ENCODE results near the gene TALDO1. TPM values are rescaled to one million over a fixed set of nuclear protein-coding genes. Genes with fewer than 3 reads are reported as not detected.

TALDO1 gene
- total and polyA plus RNA-seq, 10 of the 15 experiments (the other 5 are each of a cell fraction or from before 2014, with no cell fraction given): 121 to 302 (median 182) TPM

DNA sequence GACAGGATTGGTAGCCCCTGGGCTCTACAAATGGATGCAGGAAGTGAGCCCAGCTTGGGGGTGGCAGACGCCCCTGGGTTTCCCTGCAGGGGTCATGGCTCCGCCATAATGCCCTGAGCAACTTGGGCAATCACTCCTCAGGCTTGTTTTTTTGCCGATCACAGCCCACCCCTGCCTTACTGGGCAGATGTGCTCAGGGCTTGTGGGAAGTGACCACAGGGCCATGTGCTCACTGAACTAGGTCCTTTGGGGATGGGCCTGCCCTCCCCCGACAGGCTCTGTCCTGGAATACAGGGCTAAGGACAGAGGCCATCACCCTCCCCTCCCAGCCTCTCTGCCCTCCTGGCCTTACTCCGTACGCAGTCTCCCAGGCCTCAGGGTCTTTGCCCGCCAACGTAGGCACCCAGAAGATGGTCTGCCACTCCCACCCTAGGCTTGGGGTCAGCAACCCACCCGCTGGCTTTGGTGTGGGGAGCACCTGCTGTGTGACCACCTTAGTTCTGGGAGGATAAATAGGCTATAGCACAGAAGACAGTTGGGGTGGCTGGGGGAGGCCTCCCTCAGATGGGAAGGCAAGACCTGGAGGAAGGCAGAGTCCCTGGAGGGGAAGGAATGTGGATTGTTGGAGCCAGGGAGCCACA is 66.3 kb downstream of the TALDO1 start (continued):
- TF ChIP-seq, protein P1, sequence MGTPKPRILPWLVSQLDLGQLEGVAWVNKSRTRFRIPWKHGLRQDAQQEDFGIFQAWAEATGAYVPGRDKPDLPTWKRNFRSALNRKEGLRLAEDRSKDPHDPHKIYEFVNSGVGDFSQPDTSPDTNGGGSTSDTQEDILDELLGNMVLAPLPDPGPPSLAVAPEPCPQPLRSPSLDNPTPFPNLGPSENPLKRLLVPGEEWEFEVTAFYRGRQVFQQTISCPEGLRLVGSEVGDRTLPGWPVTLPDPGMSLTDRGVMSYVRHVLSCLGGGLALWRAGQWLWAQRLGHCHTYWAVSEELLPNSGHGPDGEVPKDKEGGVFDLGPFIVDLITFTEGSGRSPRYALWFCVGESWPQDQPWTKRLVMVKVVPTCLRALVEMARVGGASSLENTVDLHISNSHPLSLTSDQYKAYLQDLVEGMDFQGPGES (IDR thresholded peaks at IDR 0.05): no peak
- TF ChIP-seq KLF5 (IDR thresholded peaks at IDR 0.05; ENCODE audit: partially characterized antibody): no peak
- TF ChIP-seq ATF7 (IDR thresholded peaks at IDR 0.05; ENCODE audit: low read depth): no peak
- peak; percentile 70; the same call in 1 of the 2 replicates for TF ChIP-seq SMAD5 (IDR thresholded peaks at IDR 0.05; ENCODE audit: low read depth)
- no peak for TF ChIP-seq CBX5 (IDR thresholded peaks at IDR 0.05; ENCODE audit: low read depth)
- no peak for TF ChIP-seq TAF1 (IDR thresholded peaks at IDR 0.05; ENCODE audit: borderline replicate concordance, low read depth, low read length)
- TF ChIP-seq, protein P2, sequence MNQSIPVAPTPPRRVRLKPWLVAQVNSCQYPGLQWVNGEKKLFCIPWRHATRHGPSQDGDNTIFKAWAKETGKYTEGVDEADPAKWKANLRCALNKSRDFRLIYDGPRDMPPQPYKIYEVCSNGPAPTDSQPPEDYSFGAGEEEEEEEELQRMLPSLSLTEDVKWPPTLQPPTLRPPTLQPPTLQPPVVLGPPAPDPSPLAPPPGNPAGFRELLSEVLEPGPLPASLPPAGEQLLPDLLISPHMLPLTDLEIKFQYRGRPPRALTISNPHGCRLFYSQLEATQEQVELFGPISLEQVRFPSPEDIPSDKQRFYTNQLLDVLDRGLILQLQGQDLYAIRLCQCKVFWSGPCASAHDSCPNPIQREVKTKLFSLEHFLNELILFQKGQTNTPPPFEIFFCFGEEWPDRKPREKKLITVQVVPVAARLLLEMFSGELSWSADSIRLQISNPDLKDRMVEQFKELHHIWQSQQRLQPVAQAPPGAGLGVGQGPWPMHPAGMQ (IDR thresholded peaks at IDR 0.05; ENCODE audit: borderline replicate concordance): no peak
- TF ChIP-seq BACH1 (IDR thresholded peaks at IDR 0.05; ENCODE audit: borderline replicate concordance): peak; percentile 51; the same call in 1 of the 2 replicates
- TF ChIP-seq BRCA1 (IDR thresholded peaks at IDR 0.05; ENCODE audit: low read depth, low read length): no peak
- no peak for TF ChIP-seq IRF4 (IDR thresholded peaks at IDR 0.05; ENCODE audit: low read depth, low read length)
- TF ChIP-seq ZNF207 (IDR thresholded peaks at IDR 0.05; ENCODE audit: borderline replicate concordance): no peak
- TF ChIP-seq, protein P3, sequence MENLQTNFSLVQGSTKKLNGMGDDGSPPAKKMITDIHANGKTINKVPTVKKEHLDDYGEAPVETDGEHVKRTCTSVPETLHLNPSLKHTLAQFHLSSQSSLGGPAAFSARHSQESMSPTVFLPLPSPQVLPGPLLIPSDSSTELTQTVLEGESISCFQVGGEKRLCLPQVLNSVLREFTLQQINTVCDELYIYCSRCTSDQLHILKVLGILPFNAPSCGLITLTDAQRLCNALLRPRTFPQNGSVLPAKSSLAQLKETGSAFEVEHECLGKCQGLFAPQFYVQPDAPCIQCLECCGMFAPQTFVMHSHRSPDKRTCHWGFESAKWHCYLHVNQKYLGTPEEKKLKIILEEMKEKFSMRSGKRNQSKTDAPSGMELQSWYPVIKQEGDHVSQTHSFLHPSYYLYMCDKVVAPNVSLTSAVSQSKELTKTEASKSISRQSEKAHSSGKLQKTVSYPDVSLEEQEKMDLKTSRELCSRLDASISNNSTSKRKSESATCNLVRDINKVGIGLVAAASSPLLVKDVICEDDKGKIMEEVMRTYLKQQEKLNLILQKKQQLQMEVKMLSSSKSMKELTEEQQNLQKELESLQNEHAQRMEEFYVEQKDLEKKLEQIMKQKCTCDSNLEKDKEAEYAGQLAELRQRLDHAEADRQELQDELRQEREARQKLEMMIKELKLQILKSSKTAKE (IDR thresholded peaks at IDR 0.05; ENCODE audit: low read depth, poor library complexity, severe bottlenecking): no peak
- TF ChIP-seq NFIC (IDR thresholded peaks at IDR 0.05; ENCODE audit: low read depth, low read length): peak; percentile 18; the same call in 1 of the 2 replicates

Small RNA genes within 50 kb of the gene (small RNA-seq; reads per million reads assigned to genes)
- not detected for gene SNORA52

Other genes with a start within 250 kb of the TALDO1 start
Only the 7 nearest of the 25 such genes appear.
- gene DEAF1, start 52.2 kb upstream of the TALDO1 start, total RNA-seq (2014; rRNA removed): 47.6 and 48.6 TPM in 2 replicates
- gene DEAF1, start 52.2 kb upstream of the TALDO1 start, total RNA-seq (2014; rRNA removed; fragmentation: Illumina TruSeq; extraction: Trizol): 21.2 and 23.0 TPM in 2 replicates
- 51.3 and 57.1 TPM in 2 replicates for gene DEAF1, start 52.2 kb upstream of the TALDO1 start, total RNA-seq (2021)
- gene DEAF1, start 52.2 kb upstream of the TALDO1 start, polyA plus RNA-seq (2011; rRNA removed): 10.2 and 21.6 TPM in 2 replicates
- gene DEAF1, start 52.2 kb upstream of the TALDO1 start, polyA plus RNA-seq (2014; fragmentation: Illumina TruSeq; extraction: Trizol): 4.4 and 17.1 TPM in 2 replicates
- gene DEAF1, start 52.2 kb upstream of the TALDO1 start, polyA plus RNA-seq (2014; fragmentation: Nextera tagmentation; extraction: Ambion mirVana): 1 to 10 TPM in 1 of 2 experiments, under 1 TPM in 1; 0.68 to 5.5 TPM
- 43.7 and 51.5 TPM in 2 replicates for gene DEAF1, start 52.2 kb upstream of the TALDO1 start, polyA plus RNA-seq (2014; rRNA removed)
- gene DEAF1, start 52.2 kb upstream of the TALDO1 start, polyA plus RNA-seq (2016; fragmentation: Nextera tagmentation; extraction: Ambion mirVana): 10 to 100 TPM; 28.8 to 41.0 TPM
- 21.9 and 22.1 TPM in 2 replicates for gene TMEM80, start 51.6 kb upstream of the TALDO1 start, total RNA-seq (2014; rRNA removed)
- 11.6 and 11.9 TPM in 2 replicates for gene TMEM80, start 51.6 kb upstream of the TALDO1 start, total RNA-seq (2014; rRNA removed; fragmentation: Illumina TruSeq; extraction: Trizol)
- 16.5 and 19.5 TPM in 2 replicates for gene TMEM80, start 51.6 kb upstream of the TALDO1 start, total RNA-seq (2021)
- 30.7 and 36.6 TPM in 2 replicates for gene TMEM80, start 51.6 kb upstream of the TALDO1 start, polyA plus RNA-seq (2011; rRNA removed)
- 8.0 and 14.9 TPM in 2 replicates for gene TMEM80, start 51.6 kb upstream of the TALDO1 start, polyA plus RNA-seq (2014; fragmentation: Illumina TruSeq; extraction: Trizol)
- gene TMEM80, start 51.6 kb upstream of the TALDO1 start, polyA plus RNA-seq (2014; fragmentation: Nextera tagmentation; extraction: Ambion mirVana): 1 to 10 TPM; 6.7 to 8.8 TPM
- 28.3 and 29.8 TPM in 2 replicates for gene TMEM80, start 51.6 kb upstream of the TALDO1 start, polyA plus RNA-seq (2014; rRNA removed)
- gene TMEM80, start 51.6 kb upstream of the TALDO1 start, polyA plus RNA-seq (2016; fragmentation: Nextera tagmentation; extraction: Ambion mirVana): 10 to 100 TPM; 28.4 to 30.9 TPM
- 11.5 and 12.5 TPM in 2 replicates for gene EPS8L2, start 41.2 kb upstream of the TALDO1 start, total RNA-seq (2014; rRNA removed)
- gene EPS8L2, start 41.2 kb upstream of the TALDO1 start, total RNA-seq (2014; rRNA removed; fragmentation: Illumina TruSeq; extraction: Trizol): 3.1 and 5.1 TPM in 2 replicates
- 10.8 and 13.4 TPM in 2 replicates for gene EPS8L2, start 41.2 kb upstream of the TALDO1 start, total RNA-seq (2021)
- gene EPS8L2, start 41.2 kb upstream of the TALDO1 start, polyA plus RNA-seq (2011; rRNA removed): 4.4 and 7.7 TPM in 2 replicates
- 2.9 and 4.0 TPM in 2 replicates for gene EPS8L2, start 41.2 kb upstream of the TALDO1 start, polyA plus RNA-seq (2014; fragmentation: Illumina TruSeq; extraction: Trizol)
- gene EPS8L2, start 41.2 kb upstream of the TALDO1 start, polyA plus RNA-seq (2014; fragmentation: Nextera tagmentation; extraction: Ambion mirVana): 1 to 10 TPM in 1 of 2 experiments, under 1 TPM in 1; 0.76 to 2.9 TPM
- 11.8 and 15.3 TPM in 2 replicates for gene EPS8L2, start 41.2 kb upstream of the TALDO1 start, polyA plus RNA-seq (2014; rRNA removed)
- 10 to 100 TPM; 13.9 to 20.0 TPM for gene EPS8L2, start 41.2 kb upstream of the TALDO1 start, polyA plus RNA-seq (2016; fragmentation: Nextera tagmentation; extraction: Ambion mirVana)
- 19.0 and 28.2 TPM in 2 replicates for gene GATD1, start 30.0 kb downstream of the TALDO1 start, total RNA-seq (2014; rRNA removed)
- 16.3 and 20.3 TPM in 2 replicates for gene GATD1, start 30.0 kb downstream of the TALDO1 start, total RNA-seq (2014; rRNA removed; fragmentation: Illumina TruSeq; extraction: Trizol)
- 59.7 and 62.3 TPM in 2 replicates for gene GATD1, start 30.0 kb downstream of the TALDO1 start, total RNA-seq (2021)
- 11.8 and 17.0 TPM in 2 replicates for gene GATD1, start 30.0 kb downstream of the TALDO1 start, polyA plus RNA-seq (2011; rRNA removed)
- gene GATD1, start 30.0 kb downstream of the TALDO1 start, polyA plus RNA-seq (2014; fragmentation: Illumina TruSeq; extraction: Trizol): 4.3 and 18.5 TPM in 2 replicates
- gene GATD1, start 30.0 kb downstream of the TALDO1 start, polyA plus RNA-seq (2014; fragmentation: Nextera tagmentation; extraction: Ambion mirVana): 1 to 10 TPM; 1.2 to 3.3 TPM
- gene GATD1, start 30.0 kb downstream of the TALDO1 start, polyA plus RNA-seq (2014; rRNA removed): 85.8 and 92.6 TPM in 2 replicates
- 10 to 100 TPM; 24.3 to 28.0 TPM for gene GATD1, start 30.0 kb downstream of the TALDO1 start, polyA plus RNA-seq (2016; fragmentation: Nextera tagmentation; extraction: Ambion mirVana)
- gene CEND1, start 42.6 kb downstream of the TALDO1 start, total RNA-seq (2014; rRNA removed): 5.5 and 7.2 TPM in 2 replicates
- 1.3 and 2.2 TPM in 2 replicates for gene CEND1, start 42.6 kb downstream of the TALDO1 start, total RNA-seq (2014; rRNA removed; fragmentation: Illumina TruSeq; extraction: Trizol)
- 6.9 and 9.0 TPM in 2 replicates for gene CEND1, start 42.6 kb downstream of the TALDO1 start, total RNA-seq (2021)
- 0.22 and 0.31 TPM in 2 replicates for gene CEND1, start 42.6 kb downstream of the TALDO1 start, polyA plus RNA-seq (2011; rRNA removed)
- 0.35 and 1.4 TPM in 2 replicates for gene CEND1, start 42.6 kb downstream of the TALDO1 start, polyA plus RNA-seq (2014; fragmentation: Illumina TruSeq; extraction: Trizol)
- gene CEND1, start 42.6 kb downstream of the TALDO1 start, polyA plus RNA-seq (2014; fragmentation: Nextera tagmentation; extraction: Ambion mirVana): under 1 TPM in 1 of 2 experiments, not detected in 1; 0.55 TPM
- 7.3 and 10.1 TPM in 2 replicates for gene CEND1, start 42.6 kb downstream of the TALDO1 start, polyA plus RNA-seq (2014; rRNA removed)
- gene CEND1, start 42.6 kb downstream of the TALDO1 start, polyA plus RNA-seq (2016; fragmentation: Nextera tagmentation; extraction: Ambion mirVana): 10 to 100 TPM; 12.7 to 13.6 TPM
- gene SLC25A22, start 50.8 kb downstream of the TALDO1 start, total RNA-seq (2014; rRNA removed): 7.5 and 8.3 TPM in 2 replicates
- 3.6 and 3.9 TPM in 2 replicates for gene SLC25A22, start 50.8 kb downstream of the TALDO1 start, total RNA-seq (2014; rRNA removed; fragmentation: Illumina TruSeq; extraction: Trizol)
- gene SLC25A22, start 50.8 kb downstream of the TALDO1 start, total RNA-seq (2021): 22.8 and 27.0 TPM in 2 replicates
- 2.9 and 8.0 TPM in 2 replicates for gene SLC25A22, start 50.8 kb downstream of the TALDO1 start, polyA plus RNA-seq (2011; rRNA removed)
- gene SLC25A22, start 50.8 kb downstream of the TALDO1 start, polyA plus RNA-seq (2014; fragmentation: Illumina TruSeq; extraction: Trizol): 0.68 and 3.3 TPM in 2 replicates
- under 1 TPM; 0.27 to 0.46 TPM for gene SLC25A22, start 50.8 kb downstream of the TALDO1 start, polyA plus RNA-seq (2014; fragmentation: Nextera tagmentation; extraction: Ambion mirVana)
- 14.8 and 21.1 TPM in 2 replicates for gene SLC25A22, start 50.8 kb downstream of the TALDO1 start, polyA plus RNA-seq (2014; rRNA removed)
- gene SLC25A22, start 50.8 kb downstream of the TALDO1 start, polyA plus RNA-seq (2016; fragmentation: Nextera tagmentation; extraction: Ambion mirVana): 10 to 100 TPM; 14.4 to 18.4 TPM
- 15.6 and 19.1 TPM in 2 replicates for gene PIDD1, start 57.8 kb downstream of the TALDO1 start, total RNA-seq (2014; rRNA removed)
- 3.8 and 4.0 TPM in 2 replicates for gene PIDD1, start 57.8 kb downstream of the TALDO1 start, total RNA-seq (2014; rRNA removed; fragmentation: Illumina TruSeq; extraction: Trizol)
- 33.7 and 42.0 TPM in 2 replicates for gene PIDD1, start 57.8 kb downstream of the TALDO1 start, total RNA-seq (2021)
- gene PIDD1, start 57.8 kb downstream of the TALDO1 start, polyA plus RNA-seq (2011; rRNA removed): 2.8 and 8.0 TPM in 2 replicates
- gene PIDD1, start 57.8 kb downstream of the TALDO1 start, polyA plus RNA-seq (2014; fragmentation: Illumina TruSeq; extraction: Trizol): 0.54 and 2.1 TPM in 2 replicates
- gene PIDD1, start 57.8 kb downstream of the TALDO1 start, polyA plus RNA-seq (2014; fragmentation: Nextera tagmentation; extraction: Ambion mirVana): under 1 TPM; 0.11 to 0.84 TPM
- gene PIDD1, start 57.8 kb downstream of the TALDO1 start, polyA plus RNA-seq (2014; rRNA removed): 52.2 and 64.4 TPM in 2 replicates
- 10 to 100 TPM; 52.6 to 53.6 TPM for gene PIDD1, start 57.8 kb downstream of the TALDO1 start, polyA plus RNA-seq (2016; fragmentation: Nextera tagmentation; extraction: Ambion mirVana)

All from GM12878 (cell line).